ENCODE measurements around the gene C6orf89.

GRCh38 chr6:36969988-36970891, 84.5 kb downstream of the C6orf89 start:
- no peak for TF ChIP-seq POLR2AphosphoS5 (IDR thresholded peaks at IDR 0.05; ENCODE audit: insufficient read depth in 1 of 2, low read depth in 1 of 2)
- no peak for TF ChIP-seq CTCF (IDR thresholded peaks at IDR 0.05)
- TF ChIP-seq POLR2A (IDR thresholded peaks at IDR 0.05) = no peak

Data from vagina (tissue), 2 donors.